NCI-H2171 treated with DMSO at 0.1 percent for 48 hours (cell line): ENCODE results near the gene FHIP2A.
"Not testable (repeated sequence)": the region's sequence is repeated elsewhere in the genome, so short reads cannot be mapped to it uniquely, and the experiment has no call there.

Source experiments
- DNase-seq: peaks from one replicate; lab custom pipeline; 2025; lab: John Stamatoyannopoulos, UW

Gene FHIP2A, protein sequence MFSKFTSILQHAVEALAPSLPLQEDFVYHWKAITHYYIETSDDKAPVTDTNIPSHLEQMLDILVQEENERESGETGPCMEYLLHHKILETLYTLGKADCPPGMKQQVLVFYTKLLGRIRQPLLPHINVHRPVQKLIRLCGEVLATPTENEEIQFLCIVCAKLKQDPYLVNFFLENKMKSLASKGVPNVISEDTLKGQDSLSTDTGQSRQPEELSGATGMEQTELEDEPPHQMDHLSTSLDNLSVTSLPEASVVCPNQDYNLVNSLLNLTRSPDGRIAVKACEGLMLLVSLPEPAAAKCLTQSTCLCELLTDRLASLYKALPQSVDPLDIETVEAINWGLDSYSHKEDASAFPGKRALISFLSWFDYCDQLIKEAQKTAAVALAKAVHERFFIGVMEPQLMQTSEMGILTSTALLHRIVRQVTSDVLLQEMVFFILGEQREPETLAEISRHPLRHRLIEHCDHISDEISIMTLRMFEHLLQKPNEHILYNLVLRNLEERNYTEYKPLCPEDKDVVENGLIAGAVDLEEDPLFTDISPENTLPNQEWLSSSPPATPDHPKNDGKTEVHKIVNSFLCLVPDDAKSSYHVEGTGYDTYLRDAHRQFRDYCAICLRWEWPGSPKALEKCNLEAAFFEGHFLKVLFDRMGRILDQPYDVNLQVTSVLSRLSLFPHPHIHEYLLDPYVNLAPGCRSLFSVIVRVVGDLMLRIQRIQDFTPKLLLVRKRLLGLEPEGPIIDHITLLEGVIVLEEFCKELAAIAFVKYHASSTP

DNA sequence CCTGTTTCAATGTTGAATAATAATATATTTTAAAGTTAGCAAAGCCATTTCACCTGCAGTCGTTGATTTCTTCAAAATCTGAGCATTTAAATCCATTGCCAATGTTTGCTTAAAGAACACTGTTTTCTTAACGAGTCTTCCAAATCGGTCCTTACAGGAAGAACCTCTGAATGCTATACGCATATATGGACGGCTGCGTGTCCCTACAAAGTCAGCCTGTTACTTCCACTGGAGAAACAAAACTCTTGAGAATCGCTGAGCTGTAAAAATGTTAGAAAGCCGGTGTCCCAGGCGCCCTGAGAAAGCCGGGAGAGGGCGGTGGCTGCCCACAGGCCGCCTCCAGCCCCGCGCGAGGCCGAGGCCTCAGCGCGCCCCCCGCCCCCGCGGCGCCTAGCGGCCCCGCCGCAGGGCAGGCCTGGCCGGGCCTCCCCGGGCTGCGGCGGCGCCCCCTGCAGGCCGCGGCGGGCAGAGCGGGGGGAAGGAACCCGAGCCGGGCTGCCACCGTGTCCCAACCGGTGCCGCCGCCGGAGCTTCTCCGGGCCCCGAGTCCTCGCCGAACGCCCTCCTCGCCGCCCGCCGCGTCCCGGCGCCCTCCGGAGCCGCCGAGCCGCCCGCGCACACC lies at the start of gene FHIP2A:
Gene FHIP2A, plus strand, starts transcription at position 488 of the 622 bp plus-strand sequence. CDS start 299 bp downstream, outside the sequence.
- peak; percentile 36 for DNase-seq

DNA sequence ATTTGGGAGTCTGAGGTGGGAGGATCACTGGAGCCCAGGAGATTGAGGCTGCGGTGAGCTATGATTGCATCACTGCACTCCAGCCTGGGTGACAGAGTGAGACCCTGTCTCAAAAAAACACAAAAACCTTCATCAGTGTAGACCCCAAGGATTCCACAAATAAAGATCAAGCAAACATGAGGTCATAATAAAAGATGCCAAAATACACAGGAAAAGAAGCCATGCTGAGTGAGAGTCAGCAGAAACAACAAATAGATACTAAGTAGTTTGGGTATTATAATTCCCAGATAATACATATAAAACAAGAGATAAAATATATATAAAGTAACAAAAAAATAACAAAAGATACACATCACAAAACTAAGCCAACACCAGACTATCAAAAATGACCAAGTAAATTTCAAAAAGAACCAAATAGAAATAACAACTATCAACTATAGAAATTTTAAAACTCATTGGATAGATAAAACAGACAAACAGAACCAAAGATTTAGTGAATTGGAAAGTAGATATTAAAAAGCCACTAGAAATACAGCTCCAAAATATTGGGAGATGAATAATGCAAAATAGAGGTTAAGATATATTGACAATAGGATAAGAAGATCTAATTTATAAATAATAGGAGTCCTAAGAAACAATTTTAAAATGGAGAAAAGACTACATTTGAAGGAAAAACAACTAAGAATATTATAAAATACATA lies 48.9 kb upstream of the FHIP2A start:
- DNase-seq: no peak

DNA sequence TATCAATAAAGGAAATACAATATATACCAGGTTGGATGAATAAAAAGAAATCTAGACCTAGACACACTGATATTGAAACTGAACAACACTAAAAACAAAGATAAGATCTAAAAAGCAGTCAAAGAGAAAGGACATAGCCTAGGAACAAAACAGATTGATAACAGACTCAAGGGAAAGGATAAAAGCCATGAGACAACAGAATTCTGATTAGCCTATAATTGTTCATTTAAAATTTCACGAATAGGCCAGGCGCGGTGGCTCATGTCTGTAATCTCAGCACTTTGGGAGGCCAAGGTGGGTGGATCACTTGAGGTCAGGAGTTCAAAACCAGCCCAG lies 48.4 kb upstream of the FHIP2A start:
- DNase-seq: no peak

DNA sequence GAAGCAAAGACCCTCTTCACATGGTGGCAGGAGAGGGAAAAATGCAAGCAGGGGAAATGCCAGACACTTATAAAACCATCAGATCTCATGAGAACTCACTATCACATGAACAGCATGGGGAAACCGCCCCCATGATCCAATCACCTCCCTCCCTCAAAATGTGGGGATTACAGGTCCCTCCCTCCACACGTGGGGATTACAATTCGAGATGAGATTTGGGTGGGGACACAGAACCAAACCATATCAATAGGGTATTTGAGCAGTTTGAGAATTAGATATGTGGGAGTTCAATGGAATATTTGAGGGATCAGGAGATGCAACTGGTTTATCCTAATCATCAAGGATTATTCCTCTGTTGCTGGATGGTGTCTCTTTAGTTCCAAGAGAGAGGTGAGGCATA lies 46.5 kb upstream of the FHIP2A start:
- not testable (repeated sequence) for DNase-seq

DNA sequence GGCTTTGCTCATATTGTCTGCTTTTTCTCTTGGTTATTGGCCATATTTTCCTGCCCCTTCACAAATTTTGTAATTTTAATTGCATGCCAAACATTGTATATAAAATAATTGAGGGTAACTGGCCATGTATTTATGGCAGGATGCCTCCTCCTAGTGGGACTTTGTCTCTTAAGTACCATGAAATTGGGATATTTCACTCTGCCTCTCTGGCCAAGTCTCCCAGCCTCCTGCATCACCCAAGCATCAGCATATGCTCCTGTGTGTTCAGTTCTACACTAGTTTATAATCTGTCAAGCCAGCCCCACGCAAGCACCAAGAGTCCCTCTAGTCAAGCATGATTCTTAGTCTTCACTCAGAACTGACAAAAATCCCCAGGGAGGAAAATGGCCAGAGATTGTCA lies 44.2 kb upstream of the FHIP2A start:
- DNase-seq: no peak

DNA sequence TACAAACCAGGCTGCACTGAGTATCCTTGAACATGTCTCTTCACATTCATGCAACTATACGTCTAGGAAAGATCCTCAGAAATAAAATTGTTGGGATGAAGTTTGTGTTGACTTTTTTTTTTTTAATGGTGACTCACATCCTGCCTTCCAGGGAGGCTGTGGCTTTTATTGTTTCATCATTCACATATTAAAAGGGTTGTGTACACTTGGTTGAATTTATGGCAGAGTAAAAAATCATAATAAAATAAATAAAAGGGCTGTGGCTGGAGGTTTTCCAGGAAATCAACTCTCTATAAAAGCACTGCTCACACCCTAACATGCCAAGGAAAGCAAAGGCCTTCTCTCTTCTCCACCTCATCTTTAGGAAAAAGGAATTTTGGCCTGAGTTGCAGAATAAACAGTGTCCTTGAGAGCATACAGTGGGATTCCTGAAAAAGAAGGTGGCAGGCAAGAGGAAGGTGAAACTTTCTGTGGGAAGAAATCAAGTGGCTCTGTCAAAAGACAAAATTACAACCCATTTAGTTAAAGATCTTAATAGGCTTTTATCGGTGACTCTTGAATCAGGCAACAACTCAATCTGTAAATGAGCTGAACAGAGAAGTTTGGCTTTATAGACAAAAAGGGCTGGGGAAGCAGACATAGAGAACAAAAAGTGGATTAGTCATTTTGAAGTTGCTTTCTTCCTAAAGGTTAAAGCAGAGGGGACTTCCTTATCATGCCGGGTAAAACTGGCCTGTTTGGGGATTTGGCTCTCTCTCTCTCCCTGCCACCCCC lies 41.6 kb upstream of the FHIP2A start:
- no peak for DNase-seq

DNA sequence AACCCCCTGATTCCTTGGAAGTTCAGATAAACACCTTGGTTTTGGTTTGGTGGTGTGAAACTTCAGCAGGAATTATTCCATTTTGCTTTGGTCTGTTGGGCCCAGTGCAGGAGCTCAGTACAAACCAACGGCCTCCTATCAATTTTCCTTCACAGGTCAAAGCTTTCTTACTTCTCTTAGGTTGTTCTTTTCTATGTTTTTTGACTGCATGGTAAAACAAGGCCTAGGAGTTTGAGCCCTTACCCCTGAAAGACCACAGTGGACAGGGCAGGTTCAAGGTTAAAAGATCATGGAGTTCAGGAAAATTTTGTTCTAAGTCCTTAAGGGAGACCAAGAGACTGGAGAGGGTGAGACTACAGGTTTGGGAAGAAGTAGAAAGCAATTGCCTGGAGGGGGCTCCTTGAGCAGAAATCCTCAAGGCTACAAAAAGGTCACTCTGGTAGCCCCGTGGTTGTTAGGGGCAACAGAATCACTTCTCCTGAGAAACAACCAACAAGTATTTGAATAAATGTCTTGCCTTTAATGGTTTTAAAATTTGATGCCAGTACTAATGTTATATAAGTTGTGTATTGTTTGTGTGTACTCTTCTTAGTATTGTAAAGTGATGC lies 40.9 kb upstream of the FHIP2A start:
- no peak for DNase-seq

DNA sequence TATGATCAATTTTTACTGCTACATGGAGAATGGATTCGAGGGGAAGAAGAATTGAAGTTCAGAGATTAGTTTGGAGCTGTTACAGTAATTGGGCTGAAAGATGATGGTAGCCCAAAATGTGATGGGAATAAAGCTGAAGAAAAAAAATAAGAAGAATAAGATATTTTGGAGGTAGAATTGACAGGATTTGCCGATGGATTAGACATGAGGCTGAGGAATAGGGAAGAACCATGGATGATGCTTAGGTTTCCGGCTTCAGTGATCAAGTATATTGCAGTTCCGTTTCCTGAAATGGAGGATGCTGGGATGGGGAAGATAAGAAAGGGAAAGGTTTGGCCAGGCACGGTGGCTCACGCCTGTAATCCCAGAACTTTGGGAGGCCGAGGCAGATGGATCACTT lies 38.9 kb upstream of the FHIP2A start:
- no peak for DNase-seq

DNA sequence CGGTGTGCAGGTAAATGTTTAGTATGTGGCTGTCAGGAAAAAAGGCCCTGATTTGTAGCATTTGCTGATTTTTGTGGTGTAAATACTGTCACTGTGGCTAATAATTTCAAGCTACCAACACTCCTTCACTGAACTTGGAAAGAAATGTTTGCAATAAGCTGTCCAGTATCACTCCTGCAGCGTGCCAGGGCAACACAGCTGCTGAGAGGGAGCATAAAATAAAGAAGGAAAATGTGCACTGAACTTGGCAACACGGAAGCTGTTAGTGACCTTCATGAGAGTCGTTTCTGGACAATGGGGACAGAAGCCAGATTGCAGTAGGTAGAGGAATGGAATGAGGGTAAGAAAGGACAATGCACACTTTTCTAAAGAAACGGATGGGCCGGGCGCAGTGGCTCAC lies 37.9 kb upstream of the FHIP2A start:
- DNase-seq: no peak

DNA sequence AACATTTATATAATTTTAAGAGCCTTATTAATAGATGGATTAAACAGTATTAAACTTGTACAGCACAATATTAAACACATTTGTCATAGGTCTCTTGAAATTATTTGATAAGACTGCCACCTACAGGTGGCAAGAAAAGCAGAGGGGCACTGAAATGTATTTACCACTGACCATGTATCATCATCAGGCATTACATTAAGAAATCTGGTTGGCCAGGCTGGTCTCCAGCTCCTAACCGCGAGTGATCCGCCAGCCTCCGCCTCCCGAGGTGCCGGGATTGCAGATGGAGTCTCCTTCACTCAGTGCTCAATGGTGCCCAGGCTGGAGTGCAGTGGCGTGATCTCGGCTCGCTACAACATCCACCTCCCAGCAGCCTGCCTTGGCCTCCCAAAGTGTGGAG lies 35.1 kb upstream of the FHIP2A start:
- DNase-seq: peak; percentile 0

DNA sequence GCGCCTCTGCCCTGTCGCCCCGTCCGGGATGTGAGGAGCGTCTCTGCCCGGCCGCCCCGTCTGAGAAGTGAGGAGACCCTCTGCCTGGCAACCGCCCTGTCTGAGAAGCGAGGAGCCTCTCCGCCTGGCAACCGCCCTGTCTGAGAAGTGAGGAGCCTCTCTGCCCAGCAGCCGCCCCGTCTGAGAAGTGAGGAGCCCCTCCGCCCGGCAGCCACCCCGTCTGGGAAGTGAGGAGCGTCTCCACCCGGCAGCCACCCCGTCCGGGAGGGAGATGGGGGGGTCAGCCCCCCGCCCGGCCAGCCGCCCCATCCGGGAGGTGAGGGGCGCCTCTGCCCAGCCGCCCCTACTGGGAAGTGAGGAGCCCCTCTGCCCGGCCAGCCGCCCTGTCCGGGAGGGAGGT lies 34.4 kb upstream of the FHIP2A start:
- DNase-seq: not testable (repeated sequence)

DNA sequence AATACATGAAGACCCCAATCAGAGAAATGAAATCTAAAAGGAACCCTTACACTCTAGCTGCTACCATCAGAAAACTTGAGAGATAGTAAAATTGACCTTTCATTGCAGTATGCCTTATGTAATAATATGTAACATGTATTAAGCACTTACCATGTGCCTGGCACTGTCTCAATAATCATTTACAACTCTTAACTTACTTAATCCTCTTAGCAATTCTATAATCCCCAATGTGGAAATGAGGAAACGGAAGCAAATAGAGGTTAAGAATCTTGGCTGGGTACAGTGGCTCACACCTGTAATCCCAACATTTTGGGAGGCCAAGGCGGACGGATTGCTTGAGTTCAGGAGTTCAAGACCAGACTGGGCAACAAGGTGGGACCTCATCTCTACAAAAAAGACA lies 29.8 kb upstream of the FHIP2A start:
- DNase-seq: no peak

DNA sequence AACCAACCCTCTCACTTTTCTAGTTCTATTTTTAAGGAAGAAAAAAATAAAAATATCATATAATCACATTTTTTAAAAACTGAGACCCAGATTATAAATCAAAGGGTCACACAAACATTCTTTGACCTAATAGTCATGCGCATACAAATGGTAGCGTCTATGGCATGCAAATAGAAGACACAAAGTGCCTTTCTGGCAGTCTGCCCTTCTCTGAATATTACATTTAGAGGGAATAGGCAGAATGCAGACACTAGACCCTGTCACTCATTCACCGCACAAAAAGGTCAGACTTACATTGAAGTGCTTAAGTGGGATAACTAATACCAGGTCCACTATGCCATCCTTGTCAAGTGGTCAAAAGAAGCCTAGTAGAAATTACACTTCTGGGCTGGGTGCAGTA lies 26.5 kb upstream of the FHIP2A start:
- DNase-seq: no peak

DNA sequence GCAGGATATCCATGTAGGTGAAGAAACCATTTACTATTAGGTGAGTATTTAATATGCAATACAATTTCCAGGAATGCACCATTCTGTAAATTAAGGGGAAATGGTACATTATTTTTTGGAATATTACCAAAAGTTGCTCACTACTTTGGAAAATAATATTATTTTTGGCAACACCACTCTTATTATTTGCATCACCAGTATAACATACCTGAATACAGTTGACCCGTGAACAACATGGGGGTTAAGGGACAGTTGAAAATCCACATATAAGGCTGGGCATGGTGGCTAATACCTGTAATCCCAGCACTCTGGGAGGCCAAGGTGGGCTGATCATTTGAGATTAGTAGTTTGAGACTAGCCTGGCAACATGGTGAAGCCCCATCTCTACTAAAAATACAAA lies 21.2 kb upstream of the FHIP2A start:
- DNase-seq: no peak

DNA sequence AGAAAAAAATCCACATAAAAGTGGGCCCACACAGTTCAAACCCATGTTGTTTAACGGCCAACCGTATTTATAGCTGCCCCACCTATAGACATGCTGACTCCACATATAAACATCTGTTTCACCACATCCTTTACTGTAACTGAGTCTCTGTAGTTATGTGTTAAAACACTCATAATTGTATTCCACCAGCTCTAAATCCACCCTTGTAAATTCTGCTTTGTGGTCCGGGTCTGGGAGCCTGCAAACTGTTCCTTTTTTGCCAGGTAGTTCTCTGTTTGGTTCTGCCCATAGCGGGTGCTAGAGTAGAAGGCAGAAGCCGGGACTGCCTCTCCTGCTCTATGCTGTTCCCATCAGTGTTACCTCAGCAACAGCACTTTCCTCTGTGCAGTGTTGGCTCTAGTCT lies 20.2 kb upstream of the FHIP2A start:
- DNase-seq: no peak

DNA sequence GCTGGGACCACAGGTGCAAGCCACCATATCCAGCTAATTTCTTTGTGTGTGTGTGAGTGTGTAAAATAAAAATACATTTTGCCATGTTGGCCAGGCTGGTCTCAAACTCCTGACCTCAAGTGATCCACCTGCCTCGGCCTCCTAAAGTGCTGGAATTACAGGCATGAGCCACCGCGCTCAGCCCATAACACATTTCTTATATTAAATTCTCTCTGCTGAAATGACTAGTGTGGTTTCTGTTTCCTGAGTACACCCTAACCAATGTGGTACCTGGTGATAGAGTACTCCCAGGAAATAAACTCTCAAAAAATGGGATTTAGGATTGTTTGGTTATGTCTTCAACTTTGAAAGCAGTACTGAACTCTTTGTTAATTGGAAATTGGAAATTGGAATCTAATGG lies 19.4 kb upstream of the FHIP2A start:
- DNase-seq: no peak

DNA sequence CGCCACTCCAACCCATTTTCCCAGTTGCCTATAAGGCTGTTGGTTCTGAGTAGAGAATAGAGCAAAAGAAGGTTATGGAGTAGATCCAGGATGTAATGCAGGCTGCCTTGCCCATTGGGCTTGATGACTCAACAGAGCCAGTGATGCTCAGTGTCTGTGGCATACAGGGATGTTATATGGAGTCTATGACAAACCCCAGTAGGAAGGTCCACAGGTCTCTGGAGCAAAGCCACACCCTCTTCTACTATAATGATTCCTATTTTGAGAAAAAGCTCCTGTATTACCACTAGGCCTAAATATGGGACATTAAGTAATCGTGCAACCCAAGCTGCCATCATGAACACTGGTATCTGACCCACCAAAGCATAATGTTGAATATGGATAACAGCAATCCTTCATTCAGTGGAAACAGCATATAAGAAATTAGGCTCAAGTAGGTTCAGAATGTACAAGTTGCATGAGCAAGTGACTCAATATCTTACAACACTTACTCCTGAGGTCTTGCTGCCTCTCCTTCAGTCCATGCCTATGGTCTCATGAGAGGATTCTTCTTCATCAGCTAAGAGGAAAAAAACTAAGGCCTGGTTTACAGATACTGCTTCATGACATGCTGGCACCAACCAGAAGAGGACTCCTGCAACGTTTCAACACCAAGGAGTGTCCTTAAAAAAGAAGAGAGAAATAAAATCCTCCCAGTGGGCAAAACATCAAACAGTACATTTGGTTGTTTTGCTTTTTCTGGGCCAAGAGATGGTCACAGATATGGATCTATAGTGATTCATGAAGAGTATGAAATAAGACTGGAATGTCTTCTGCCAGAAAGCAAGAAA lies 14.8 kb upstream of the FHIP2A start:
- no peak for DNase-seq

DNA sequence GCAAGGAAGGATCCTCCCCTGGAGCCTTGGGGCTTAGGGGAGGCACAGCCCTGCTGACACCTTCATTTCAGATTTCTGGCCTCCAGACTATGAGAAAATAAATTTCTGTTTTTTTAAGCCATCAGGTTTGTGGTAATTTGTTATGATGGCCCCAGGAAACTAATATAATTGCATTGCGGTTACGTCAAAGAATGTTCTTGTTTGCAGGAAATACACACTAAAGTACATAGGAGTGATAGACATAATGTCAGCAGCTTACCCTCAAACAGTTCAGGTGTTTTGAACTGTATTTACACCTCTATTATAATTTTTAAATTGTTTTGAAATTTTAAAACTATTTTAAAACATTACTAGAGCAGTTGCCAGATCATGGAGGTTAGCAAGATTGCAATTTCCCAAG lies 12.6 kb upstream of the FHIP2A start:
- DNase-seq: no peak

DNA sequence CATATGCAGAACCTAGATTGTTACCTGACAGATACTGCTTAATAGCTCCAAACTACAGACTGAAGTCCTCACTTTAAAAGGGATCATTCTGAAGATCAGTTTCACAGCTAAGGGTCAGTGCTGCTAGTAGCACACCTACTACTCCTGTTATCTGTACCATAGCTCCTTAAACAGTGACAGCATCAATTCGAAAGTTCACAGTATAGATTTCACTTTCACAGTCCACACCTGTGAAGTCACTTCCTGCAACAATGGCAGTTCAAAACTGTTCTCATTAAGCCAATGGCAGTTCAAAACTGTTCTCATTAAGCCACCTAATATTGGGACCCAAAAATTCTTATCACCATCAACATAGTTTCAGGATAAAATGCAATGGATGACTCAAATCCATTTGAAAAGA lies 10.7 kb upstream of the FHIP2A start:
- no peak for DNase-seq

DNA sequence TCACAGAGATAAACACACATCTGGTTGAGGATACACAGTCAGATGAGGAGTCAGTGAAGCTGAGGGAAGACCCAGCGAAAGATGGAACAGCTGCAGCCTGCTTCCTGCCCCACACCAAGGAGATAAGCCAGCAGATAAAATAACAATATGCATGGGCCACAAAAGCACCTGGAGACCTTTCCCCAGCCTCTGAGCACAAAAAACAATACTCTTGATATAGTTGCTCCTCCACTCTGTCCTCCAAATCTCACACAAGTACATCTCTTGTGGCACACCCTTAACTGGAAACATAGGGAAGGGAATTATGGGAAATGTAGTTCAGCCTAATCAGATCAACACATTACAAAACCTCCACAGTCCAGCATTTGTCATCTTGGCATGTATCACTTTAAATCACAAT lies 9.7 kb upstream of the FHIP2A start:
- no peak for DNase-seq
